HG02938 (cell line): ENCODE results near the gene MRC2.
"Not testable (repeated sequence)": the region's sequence is repeated elsewhere in the genome, so short reads cannot be mapped to it uniquely, and the experiment has no call there.

Experiments
- ATAC-seq: cut with Tn5 transposase; IDR thresholded peaks from one replicate; pipeline ENCODE4 v1.9.1; 2021; ENCODE audit warnings: mild to moderate bottlenecking, moderate library complexity; ENCODE audit not compliant: unreplicated experiment

The MRC2 gene

GRCh38 chr17:62678214-62678919, 50.9 kb downstream of the MRC2 start:
- ATAC-seq, result no peak

DNA sequence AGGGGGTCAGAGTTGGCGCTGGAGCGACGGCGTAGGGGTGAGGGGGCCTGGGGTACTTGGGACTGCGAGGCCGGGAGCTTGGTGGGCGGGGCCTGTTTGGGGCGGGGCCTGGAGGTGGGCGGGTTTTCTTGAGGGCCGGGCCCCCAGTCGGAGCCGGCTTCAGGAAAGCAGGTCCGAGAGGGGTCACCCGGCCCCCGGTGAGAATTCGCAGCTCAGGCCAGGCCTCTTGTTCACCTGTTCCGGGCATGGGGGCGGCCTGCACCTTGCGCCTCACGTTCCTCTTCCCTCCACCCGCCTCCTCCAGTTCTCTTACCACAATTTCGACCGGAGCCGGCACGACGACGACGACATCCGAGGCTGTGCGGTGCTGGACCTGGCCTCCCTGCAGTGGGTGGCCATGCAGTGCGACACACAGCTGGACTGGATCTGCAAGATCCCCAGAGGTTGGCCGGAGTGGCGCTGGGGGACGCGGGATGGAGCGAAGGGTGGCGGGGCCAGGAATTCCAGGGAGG, 52.5 kb downstream of the MRC2 start:
- no peak for ATAC-seq

DNA sequence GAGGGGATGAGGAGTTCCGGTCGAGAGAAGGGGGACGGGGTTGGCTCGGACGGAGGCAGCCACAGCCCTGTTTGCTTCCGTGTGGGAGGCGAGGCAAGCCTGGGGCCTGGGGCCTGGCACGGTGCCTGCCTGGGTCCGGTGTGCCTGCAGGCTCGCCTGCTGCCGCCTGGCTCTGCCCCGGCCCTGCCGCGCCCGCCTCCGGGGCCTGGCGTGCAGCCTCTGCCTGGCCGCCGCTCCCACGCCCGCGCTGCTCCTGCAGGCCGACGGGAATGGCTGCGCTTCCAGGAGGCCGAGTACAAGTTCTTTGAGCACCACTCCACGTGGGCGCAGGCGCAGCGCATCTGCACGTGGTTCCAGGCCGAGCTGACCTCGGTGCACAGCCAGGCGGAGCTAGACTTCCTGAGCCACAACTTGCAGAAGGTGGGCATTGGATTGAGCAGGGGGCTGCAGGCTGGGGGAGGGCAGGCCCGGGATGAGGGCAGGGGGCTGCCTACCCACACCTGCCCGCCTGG, 53.1 kb downstream of the MRC2 start:
- ATAC-seq, result no peak

- ATAC-seq, result no peak
Observed at GRCh38 chr17:62681061-62681938, 53.8 kb downstream of the MRC2 start.

DNA sequence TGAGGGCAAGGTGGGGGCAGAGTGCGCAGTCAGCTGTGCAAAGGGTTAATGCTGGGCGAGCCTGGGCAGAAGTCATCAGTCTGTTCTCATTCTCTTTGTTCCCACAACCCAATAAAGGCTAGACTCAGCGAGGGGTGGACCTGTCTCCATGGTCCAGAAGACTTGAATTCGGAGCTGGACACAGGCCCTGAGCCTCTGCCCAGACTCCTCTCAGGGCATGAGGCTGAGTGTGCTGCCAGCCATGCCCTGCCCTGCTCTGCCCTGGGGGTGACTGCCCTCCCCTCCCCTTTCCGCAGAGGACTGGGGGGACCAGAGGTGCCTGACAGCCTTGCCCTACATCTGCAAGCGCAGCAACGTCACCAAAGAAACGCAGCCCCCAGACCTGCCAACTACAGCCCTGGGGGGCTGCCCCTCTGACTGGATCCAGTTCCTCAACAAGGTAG, 54.5 kb downstream of the MRC2 start:
- no peak for ATAC-seq

- ATAC-seq, result no peak
Observed at GRCh38 chr17:62684179-62684578, 56.7 kb downstream of the MRC2 start.

- no peak for ATAC-seq
Observed at GRCh38 chr17:62687997-62688396, 60.5 kb downstream of the MRC2 start.

DNA sequence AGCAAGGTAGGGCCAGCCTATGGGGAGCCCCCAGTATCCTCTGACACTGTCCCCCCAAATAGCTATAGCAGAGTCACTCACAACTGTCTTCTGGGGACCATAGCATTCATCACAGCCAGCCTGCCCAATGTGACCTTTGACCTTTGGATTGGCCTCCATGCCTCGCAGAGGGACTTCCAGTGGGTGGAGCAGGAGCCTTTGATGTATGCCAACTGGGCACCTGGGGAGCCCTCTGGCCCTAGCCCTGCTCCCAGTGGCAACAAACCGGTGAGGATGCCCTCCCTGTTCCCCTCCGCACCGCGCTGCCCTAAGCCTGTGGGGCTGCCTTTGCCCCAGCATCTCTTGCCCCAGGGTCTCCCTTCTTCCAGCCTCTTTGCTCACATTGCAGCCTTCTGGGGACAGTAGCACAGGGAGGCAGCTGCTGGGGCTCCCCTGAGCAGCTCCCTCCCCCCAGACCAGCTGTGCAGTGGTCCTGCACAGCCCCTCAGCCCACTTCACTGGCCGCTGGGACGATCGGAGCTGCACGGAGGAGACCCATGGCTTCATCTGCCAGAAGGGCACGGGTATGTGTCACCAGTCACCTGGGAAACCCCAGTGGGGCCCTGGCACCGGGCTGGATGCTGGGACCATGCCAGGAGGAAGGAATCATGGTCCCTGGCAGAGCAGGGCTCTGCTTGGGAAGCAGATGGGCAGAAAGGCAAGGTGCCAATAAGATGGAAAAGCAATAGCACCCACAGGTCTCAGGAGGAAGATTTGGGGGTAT, 61.1 kb downstream of the MRC2 start:
- no peak for ATAC-seq

DNA sequence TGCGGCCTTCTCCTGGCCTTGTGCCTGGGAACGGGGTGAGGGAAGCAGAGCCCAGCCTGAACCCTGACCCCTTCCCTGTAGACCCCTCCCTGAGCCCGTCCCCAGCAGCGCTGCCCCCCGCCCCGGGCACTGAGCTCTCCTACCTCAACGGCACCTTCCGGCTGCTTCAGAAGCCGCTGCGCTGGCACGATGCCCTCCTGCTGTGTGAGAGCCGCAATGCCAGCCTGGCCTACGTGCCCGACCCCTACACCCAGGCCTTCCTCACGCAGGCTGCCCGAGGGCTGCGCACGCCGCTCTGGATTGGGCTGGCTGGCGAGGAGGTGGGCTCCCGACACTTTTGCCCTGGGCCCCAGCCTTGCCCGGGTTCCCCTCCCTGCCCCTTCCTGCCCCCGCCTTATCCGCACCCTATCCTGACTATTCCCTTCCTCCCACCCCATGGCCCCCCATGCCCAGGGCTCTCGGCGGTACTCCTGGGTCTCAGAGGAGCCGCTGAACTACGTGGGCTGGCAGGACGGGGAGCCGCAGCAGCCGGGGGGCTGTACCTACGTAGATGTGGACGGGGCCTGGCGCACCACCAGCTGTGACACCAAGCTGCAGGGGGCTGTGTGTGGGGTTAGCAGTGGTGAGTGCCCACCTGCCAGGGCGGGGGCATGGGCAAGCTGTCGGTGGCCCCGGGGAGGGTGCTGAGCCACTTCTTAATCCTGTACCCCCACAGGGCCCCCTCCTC, 62.1 kb downstream of the MRC2 start:
- no peak for ATAC-seq

GRCh38 chr17:62690168-62690897, 62.9 kb downstream of the MRC2 start:
- ATAC-seq, result no peak

GRCh38 chr17:62691589-62691915, 64.1 kb downstream of the MRC2 start:
- ATAC-seq, result not testable (repeated sequence)

- ATAC-seq, result no peak
Observed at GRCh38 chr17:62692159-62692651, 64.7 kb downstream of the MRC2 start.

DNA sequence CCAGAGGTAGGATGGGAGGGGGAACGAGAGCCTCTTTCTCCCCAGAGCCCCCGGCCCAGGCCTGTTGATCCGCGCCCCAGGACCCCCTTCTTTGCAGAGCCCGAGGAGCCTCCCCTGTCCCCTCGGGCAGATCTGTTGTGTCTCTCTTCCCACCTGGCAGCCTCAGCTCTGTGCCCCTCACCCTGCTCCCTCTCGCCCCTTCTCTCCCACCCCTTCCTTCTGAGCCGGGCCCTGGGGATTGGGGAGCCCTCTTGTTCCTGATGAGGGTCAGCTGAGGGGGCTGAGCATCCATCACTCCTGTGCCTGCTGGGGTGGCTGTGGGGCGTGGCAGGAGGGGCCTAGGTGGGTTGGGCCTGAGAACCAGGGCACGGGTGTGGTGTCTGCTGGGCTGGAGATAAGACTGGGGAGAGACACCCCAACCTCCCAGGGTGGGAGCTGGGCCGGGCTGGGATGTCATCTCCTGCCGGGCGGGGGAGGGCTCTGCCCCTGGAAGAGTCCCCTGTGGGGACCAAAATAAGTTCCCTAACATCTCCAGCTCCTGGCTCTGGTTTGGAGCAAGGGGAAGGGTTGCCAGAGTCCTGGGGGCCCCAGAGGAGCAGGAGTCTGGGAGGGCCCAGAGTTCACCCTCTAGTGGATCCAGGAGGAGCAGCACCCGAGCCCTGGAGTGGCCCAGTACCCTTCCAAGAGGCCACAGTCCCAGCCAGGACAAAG, 65.4 kb downstream of the MRC2 start:
- ATAC-seq, result no peak

DNA sequence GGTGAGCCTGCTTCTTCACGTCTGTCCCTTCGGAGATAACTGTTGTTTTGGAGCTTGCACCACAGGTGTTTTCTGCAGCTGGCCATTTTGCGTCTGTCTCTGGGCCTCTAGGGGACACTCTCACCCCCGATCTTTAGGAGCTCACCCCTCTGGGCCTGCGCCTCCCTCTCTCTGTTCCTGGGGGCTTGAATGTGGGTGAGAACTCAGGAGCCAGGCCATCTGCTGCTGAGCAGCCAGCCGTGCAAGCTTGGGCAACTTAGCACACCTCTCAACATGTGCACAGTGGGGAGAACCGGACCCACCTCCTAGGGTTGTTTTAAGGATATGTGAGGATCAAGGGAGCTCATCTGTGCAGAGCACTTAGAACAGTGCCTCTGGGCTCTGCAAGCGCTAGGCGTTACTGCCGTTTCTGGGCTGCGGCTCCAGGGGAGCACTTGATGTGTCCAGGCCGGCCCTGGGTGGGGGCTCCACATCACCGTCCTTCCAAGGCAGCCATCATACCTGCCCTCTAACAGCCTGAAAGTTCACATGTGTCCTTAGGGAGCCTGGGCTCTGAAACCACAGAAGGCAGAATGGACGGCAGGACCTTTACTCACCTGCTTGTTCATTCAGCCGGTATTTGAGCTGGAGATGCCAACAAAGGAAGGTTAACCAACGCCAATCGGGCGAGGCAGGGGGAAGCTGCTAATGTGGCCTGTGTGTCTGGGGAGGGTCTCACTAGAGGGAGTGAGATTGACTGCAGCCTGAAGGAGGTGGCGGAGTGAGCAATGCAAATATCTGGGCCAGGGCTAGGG, 66.3 kb downstream of the MRC2 start:
- ATAC-seq, result no peak

DNA sequence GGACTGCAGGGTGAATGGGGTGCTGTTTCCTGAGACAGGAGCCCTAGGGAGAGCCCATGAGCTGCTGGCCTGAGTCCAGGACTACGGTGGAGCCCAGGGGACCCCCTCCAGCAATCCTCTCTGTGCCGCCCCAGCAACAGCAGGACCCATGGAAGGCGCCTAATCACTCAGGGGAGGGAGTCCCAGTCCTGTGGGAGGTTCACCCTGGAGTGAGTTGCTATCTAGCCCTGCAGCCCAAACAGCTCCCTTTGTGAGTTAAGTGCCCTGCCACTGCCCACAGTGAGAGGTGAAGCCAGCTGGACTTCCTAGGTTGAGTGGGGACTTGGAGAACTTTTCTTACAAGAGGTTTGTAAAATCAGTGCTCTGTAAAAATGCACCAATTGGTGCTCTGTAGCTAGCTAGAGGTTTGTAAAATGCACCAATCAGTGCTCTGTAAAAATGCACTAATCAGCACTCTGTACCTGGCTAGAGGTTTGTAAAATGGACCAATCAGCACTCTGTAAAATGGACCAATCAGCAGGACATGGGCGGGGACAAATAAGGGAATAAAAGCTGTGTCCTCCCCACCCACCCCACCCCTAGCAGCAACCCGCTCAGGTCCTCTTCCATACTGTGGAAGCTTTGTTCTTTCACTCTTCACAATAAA, 67.7 kb downstream of the MRC2 start:
- ATAC-seq, result not testable (repeated sequence)

DNA sequence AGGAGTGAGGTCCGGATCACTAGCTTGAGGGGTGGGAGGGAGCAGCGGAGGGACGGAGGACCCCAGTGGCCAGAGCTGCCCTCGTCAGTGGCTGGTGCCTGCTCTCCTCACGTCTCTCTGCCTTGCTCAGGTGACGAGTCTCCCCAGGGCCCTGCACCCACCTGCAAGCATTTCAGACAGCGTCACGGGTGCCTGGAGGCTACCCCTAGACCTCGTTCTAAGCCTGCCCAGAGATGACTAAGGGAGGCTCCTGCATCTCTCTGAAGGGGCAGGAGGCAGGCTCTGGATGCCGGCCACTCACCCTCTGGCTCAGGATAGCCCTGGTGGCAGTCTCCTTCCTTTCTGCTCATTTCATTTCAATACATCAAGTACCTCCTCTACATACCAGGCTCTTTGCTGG, 68.8 kb downstream of the MRC2 start:
- ATAC-seq, result no peak

- no peak for ATAC-seq
Observed at GRCh38 chr17:62696726-62697490, 69.4 kb downstream of the MRC2 start.
